ENCODE data around the gene CCSER1.

The CCSER1 gene

GRCh38 chr4:90171491-90171890 is 44.3 kb downstream of the CCSER1 start:
- no peak overlapping the region for H3K4me3 ChIP-seq (ENCODE audit: low read length)
- TF ChIP-seq CTCF (conservative IDR thresholded peaks at IDR 0.05; ENCODE audit: low read depth, low read length), result peak; percentile 28
- peak; percentile 62 for DNase-seq (ENCODE audit: low read depth)

- no peak for TF ChIP-seq CTCF (conservative IDR thresholded peaks at IDR 0.05; ENCODE audit: low read depth, low read length)
Observed at GRCh38 chr4:90174621-90175023, 47.4 kb downstream of the CCSER1 start.

GRCh38 chr4:90181644-90182043 is 54.5 kb downstream of the CCSER1 start:
- no peak overlapping the region for H3K4me3 ChIP-seq (ENCODE audit: low read length)
- TF ChIP-seq CTCF (conservative IDR thresholded peaks at IDR 0.05; ENCODE audit: low read depth, low read length), result no peak
- DNase-seq (ENCODE audit: low read depth), result no peak

More at GRCh38 chr4:90174621-90175023, 47.4 kb downstream of the CCSER1 start:
- no peak overlapping the region for H3K4me3 ChIP-seq (ENCODE audit: low read length)
- DNase-seq (ENCODE audit: low read depth), result no peak

GRCh38 chr4:90183254-90183653 is 56.1 kb downstream of the CCSER1 start:
- no peak overlapping the region for H3K4me3 ChIP-seq (ENCODE audit: low read length)
- DNase-seq (ENCODE audit: low read depth), result no peak
- TF ChIP-seq CTCF (conservative IDR thresholded peaks at IDR 0.05; ENCODE audit: low read depth, low read length), result no peak

GRCh38 chr4:90184560-90184959 is 57.4 kb downstream of the CCSER1 start:
- DNase-seq (ENCODE audit: low read depth), result no peak
- TF ChIP-seq CTCF (conservative IDR thresholded peaks at IDR 0.05; ENCODE audit: low read depth, low read length), result no peak
- no peak overlapping the region for H3K4me3 ChIP-seq (ENCODE audit: low read length)

- H3K4me3 ChIP-seq (ENCODE audit: low read length), result no peak overlapping the region
- TF ChIP-seq CTCF (conservative IDR thresholded peaks at IDR 0.05; ENCODE audit: low read depth, low read length), result no peak
- DNase-seq (ENCODE audit: low read depth), result no peak
Observed at GRCh38 chr4:90185416-90185815, 58.2 kb downstream of the CCSER1 start.

GRCh38 chr4:90186229-90186628 is 59.0 kb downstream of the CCSER1 start:
- DNase-seq (ENCODE audit: low read depth), result no peak
- no peak for TF ChIP-seq CTCF (conservative IDR thresholded peaks at IDR 0.05; ENCODE audit: low read depth, low read length)
- no peak overlapping the region for H3K4me3 ChIP-seq (ENCODE audit: low read length)
